Cardiac fibroblast (primary cell): ENCODE data around the gene LRRN4.

ENCODE experiments used
- DNase-seq, 2 donors: peaks; one replicate each; pipeline versions ENCODE4 v3.0.0 to v3.0.0-alpha.2; 2010; ENCODE audit warnings: low read depth in 2 of 2
- H3K4me3 ChIP-seq, 2 donors: replicated peaks in 1 of 2; 1 replicate in 1 of 2; 2 replicates in 1 of 2; pipeline ENCODE4 v1.5.1; 2011; ENCODE audit warnings: low read depth in 2 of 2, low read length in 2 of 2, mild to moderate bottlenecking in 2 of 2, moderate library complexity in 1 of 2
- CTCF ChIP-seq: IDR thresholded peaks from one replicate; pipeline ENCODE4 v1.5.1; 2011; ENCODE audit warnings: low read depth, mild to moderate bottlenecking, low read length, inconsistent platforms

Gene LRRN4

GRCh38 chr20:6075428-6076219, 21.8 kb upstream of the LRRN4 start:
- DNase-seq, result peak in 1 of 2 donors; percentile 57
- TF ChIP-seq CTCF, result no peak
- H3K4me3 ChIP-seq, result no peak overlapping the region

GRCh38 chr20:6074784-6075183, 20.9 kb upstream of the LRRN4 start:
- no peak for TF ChIP-seq CTCF
- DNase-seq, result no peak
- H3K4me3 ChIP-seq, result no peak overlapping the region

GRCh38 chr20:6074145-6074561, 20.3 kb upstream of the LRRN4 start:
- peak; percentile 24 to 39 for DNase-seq
- no peak overlapping the region for H3K4me3 ChIP-seq
- TF ChIP-seq CTCF, result peak; percentile 67

GRCh38 chr20:6070829-6071695, 17.2 kb upstream of the LRRN4 start:
- H3K4me3 ChIP-seq, result no peak overlapping the region
- no peak for TF ChIP-seq CTCF
- DNase-seq, result no peak

GRCh38 chr20:6069669-6070068, 15.8 kb upstream of the LRRN4 start:
- TF ChIP-seq CTCF, result no peak
- DNase-seq, result no peak
- no peak overlapping the region for H3K4me3 ChIP-seq

GRCh38 chr20:6067763-6068318, 14.0 kb upstream of the LRRN4 start:
- no peak for TF ChIP-seq CTCF
- DNase-seq, result no peak

More at GRCh38 chr20:6067763-6068318, 14.0 kb upstream of the LRRN4 start:
- no peak overlapping the region for H3K4me3 ChIP-seq
